Measurements from ENCODE around the gene TBC1D14. TPM values are rescaled to one million over a fixed set of nuclear protein-coding genes. Genes with fewer than 3 reads are reported as not detected.

TBC1D14 gene
- total and polyA plus RNA-seq, 10 donors: 13.7 to 114 (median 68.4) TPM

GRCh38 chr4:7041246-7041645 is 131.6 kb downstream of the TBC1D14 start:
- WGBS, 5 donors: 88 to 91% (median 89%) methylated on average over 19 of the region's 19 CpGs
- TF ChIP-seq POLR2AphosphoS5 (IDR thresholded peaks at IDR 0.05): no peak
- TF ChIP-seq CTCF (IDR thresholded peaks at IDR 0.05 in 8 of 11, conservative IDR thresholded peaks at IDR 0.05 in 3 of 11): no peak
- no peak for TF ChIP-seq POLR2A (IDR thresholded peaks at IDR 0.05)
- no peak overlapping the region for H3K27ac ChIP-seq
- H3K9me3 ChIP-seq: no peaks in the 10 kb centered on the region
- peaks cover 25 to 45% (median 40%) of the 10 kb centered on the region in 6 donors for H3K4me1 ChIP-seq
- H3K36me3 ChIP-seq: peaks cover 0 to 6% (median 0%) of the 10 kb centered on the region in 6 donors
- peak; percentile 73 for DNase-seq
- no peaks in the 10 kb centered on the region for H3K27me3 ChIP-seq (replicated peaks in 1 of 7)
- intact Hi-C loops (cut with DNase I; ENCODE audit: low total_unique reads): loop anchor here (10.0 kb wide), 1 partner anchor 66 kb away; no protein-coding TSS in a partner anchor
- peak overlapping the region in 1 of 8 donors; percentile 93 for H3K4me3 ChIP-seq

DNA sequence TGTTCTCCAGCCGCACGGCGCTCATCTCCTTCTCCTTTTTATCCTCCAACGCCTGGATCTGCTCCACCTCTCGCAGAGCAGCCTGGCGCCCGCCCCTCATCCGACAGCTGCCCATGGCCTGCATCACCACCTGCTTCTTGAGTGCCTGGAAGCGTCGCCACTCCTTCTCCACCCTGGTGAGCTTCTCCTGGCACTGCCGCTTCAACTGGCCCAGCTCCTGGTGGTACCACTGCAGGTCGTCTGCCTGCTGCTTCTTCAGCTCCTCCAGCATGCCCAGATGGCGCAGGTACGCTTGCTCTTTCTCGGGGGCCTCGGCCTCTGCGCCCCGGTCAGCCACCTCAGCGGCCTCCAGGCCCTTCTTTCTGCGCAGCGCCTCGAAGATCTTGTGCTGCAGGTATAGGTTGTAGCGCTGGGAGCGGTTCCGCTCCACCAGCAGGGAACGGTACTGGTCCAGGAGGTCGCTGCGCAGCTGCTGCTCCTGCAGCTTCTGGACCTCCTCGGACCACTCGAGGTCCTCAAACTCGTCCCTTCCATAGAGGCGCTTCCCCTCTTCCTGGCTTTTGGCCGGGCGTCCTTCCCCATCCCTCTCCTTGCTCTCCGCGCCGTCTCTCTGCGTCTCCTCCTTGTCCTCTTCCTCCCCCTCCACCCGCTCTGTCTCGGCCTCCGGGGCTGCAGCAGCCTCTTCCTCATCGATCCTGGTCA is 132.3 kb downstream of the TBC1D14 start:
- peak; percentile 84 for DNase-seq
- whole genome bisulfite sequencing, 5 donors: 23 to 27% (median 25%) methylated on average over 37 to 42 of the region's 42 CpGs
- intact Hi-C loops (cut with DNase I; ENCODE audit: low total_unique reads): loop anchor here (10.0 kb wide), 1 partner anchor 67 kb away; no protein-coding TSS in a partner anchor

DNA sequence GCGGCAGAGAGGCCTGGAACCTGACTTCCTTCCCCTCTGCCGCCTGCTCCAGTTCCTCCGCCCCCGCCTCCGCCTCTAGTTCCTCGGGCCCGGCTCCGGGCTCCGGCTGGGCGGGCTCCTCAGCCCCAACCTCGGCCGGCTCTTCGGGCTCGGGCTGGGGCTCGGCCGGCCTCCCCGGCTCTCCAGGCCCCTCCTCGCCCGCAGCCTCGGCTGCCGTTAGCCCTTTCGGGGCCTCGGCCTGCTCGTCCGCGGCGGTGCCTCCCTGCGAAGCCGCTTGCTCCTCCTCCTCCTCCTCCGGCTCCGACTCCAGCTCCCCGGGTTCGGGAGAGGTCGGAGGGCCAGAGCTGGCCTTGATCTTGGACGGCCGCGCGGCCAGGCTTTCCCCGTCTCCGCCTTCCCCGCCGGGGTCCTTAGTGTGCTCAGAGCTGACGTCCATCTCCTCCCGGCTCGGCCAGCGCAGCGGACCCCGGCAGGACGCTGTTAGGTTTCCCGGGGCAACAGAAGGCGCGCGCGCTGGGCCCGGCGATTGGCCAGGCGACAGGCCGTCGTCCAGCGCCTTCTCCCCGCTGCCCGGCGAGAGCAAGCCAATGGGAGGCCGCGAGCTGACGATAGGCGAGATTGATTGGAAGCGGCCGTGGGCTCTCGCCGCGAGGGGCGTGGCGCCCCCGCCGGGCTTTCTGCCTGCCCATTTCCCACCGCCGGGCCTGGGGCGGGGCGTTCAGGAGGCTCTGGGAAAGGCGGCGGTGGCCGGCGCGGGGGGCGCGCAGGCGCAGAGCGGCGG is 133.1 kb downstream of the TBC1D14 start:
- TF ChIP-seq CTCF (IDR thresholded peaks at IDR 0.05 in 8 of 11, conservative IDR thresholded peaks at IDR 0.05 in 3 of 11): peak; percentile 8 to 80 (median 61)
- TF ChIP-seq POLR2A (IDR thresholded peaks at IDR 0.05): peak in 1 of 3 donors; percentile 2
- peak in 2 of 3 donors; percentile 67 to 79 for TF ChIP-seq POLR2AphosphoS5 (IDR thresholded peaks at IDR 0.05)
- intact Hi-C loops (cut with DNase I; ENCODE audit: low total_unique reads): loop anchor here (10.0 kb wide), 1 partner anchor 68 kb away; no protein-coding TSS in a partner anchor
- WGBS, 5 donors: 0 to 1% (median 0%) methylated on average over 14 to 90 of the region's 90 CpGs
- Histone ChIP-seq H3K4me1 (peaks cover 32 to 59% (median 54%) of the 10 kb centered on the region in 6 donors), H3K9me3 (no peaks in the 10 kb centered on the region), H3K27ac (peak overlapping the region; percentile 54 to 94 (median 79)), H3K4me3 (peak overlapping the region; percentile 80 to 98 (median 89)), H3K27me3 (replicated peaks in 1 of 7) (no peaks in the 10 kb centered on the region), H3K36me3 (peaks cover 0 to 21% (median 0%) of the 10 kb centered on the region in 6 donors)
- DNase-seq: peak; percentile 98

More for the DNA sequence above, 132.3 kb downstream of the TBC1D14 start:
- Histone ChIP-seq H3K4me1 (peaks cover 32 to 52% (median 47%) of the 10 kb centered on the region in 6 donors), H3K27me3 (replicated peaks in 1 of 7) (no peaks in the 10 kb centered on the region), H3K36me3 (peaks cover 0 to 14% (median 0%) of the 10 kb centered on the region in 6 donors), H3K27ac (peak overlapping the region; percentile 54 to 94 (median 79)), H3K9me3 (no peaks in the 10 kb centered on the region), H3K4me3 (peak overlapping the region; percentile 80 to 98 (median 89))
- TF ChIP-seq CTCF (IDR thresholded peaks at IDR 0.05 in 8 of 11, conservative IDR thresholded peaks at IDR 0.05 in 3 of 11): no peak
- TF ChIP-seq POLR2AphosphoS5 (IDR thresholded peaks at IDR 0.05): no peak
- TF ChIP-seq POLR2A (IDR thresholded peaks at IDR 0.05): no peak

All from spleen (tissue), 11 donors.